Measurements from ENCODE around the gene SPRR4.

SPRR4 gene

GRCh38 chr1:152980676-152981075 is 10.2 kb downstream of the SPRR4 start:
- TF ChIP-seq CTCF (IDR thresholded peaks at IDR 0.05; ENCODE audit: low read depth, low read length): no peak
- DNase-seq (ENCODE audit: extremely low read depth, low read depth): no peak

- DNase-seq (ENCODE audit: extremely low read depth, low read depth): no peak
- TF ChIP-seq CTCF (IDR thresholded peaks at IDR 0.05; ENCODE audit: low read depth, low read length): no peak
Measured at GRCh38 chr1:152981146-152981871, 10.9 kb downstream of the SPRR4 start.

GRCh38 chr1:152982076-152982475 is 11.6 kb downstream of the SPRR4 start:
- no peak for TF ChIP-seq CTCF (IDR thresholded peaks at IDR 0.05; ENCODE audit: low read depth, low read length)
- DNase-seq (ENCODE audit: extremely low read depth, low read depth): no peak

DNA sequence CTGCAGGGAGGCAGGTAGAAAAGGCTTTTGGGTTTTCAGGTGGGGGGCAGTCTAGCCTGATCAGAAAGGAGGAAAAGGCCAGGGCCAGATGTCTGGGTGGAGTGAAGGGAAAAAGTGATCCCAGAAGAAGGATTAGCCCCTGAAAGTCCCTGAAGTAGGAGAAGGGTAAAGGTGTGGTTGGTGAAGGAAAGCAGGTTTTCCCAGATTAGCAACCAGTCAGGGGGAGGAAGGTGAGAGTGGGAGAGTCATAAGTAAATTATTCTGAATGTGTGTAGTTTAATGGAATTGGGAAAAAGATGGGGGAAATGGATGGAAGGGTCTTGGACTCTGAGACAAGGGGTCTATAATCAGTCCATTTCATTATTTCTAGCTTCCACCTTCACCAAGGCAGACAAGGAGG is 12.8 kb downstream of the SPRR4 start:
- no peak for TF ChIP-seq CTCF (IDR thresholded peaks at IDR 0.05; ENCODE audit: low read depth, low read length)
- no peak for DNase-seq (ENCODE audit: extremely low read depth, low read depth)

DNA sequence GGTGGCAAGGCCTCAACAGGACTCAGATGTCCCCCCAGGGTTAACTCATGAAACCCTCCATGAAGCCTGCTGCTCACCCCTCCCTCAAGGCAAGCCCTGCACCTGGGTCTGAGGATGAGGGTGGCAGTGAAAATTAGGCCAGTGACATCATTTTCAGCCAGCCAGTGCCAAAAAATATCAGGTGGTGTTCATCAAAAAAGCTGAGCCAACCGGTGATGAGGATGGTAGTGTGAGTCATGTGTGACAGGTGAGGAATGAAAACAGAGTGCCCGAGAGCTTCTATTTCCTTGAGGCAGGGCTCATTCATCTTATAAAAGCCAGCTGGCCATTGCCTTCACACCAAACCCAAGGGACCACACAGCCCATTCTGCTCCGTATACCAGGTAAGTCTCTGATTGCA is 13.3 kb downstream of the SPRR4 start, which contains the start of gene SPRR1A:
Gene SPRR1A (plus strand): TSS at position 339 of the 400 bp plus-strand sequence. CDS start 1,150 bp downstream, outside the sequence.
- TF ChIP-seq CTCF (IDR thresholded peaks at IDR 0.05; ENCODE audit: low read depth, low read length): no peak
- DNase-seq (ENCODE audit: extremely low read depth, low read depth): no peak

- no peak for TF ChIP-seq CTCF (IDR thresholded peaks at IDR 0.05; ENCODE audit: low read depth, low read length)
- no peak for DNase-seq (ENCODE audit: extremely low read depth, low read depth)
Measured at GRCh38 chr1:152986578-152986977, 16.1 kb downstream of the SPRR4 start.

DNA sequence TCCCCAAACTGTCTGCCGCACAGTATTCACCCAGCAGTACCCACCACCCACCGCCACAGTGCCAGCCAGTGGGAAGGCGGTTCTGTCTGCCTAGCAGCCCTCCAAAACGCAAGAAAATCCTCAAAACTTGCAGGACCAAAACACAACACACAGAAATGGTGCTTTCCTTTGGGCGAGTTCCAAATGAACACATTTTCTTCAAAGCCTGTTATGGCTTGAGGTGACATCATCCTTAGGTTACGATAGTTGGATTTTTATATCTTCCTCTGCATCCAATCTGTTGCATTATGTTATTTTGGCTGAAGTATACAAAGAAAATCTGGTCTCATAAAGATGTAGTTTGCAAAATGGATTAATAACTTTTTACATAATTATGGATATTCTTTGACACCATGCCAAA is 22.7 kb downstream of the SPRR4 start:
- no peak for TF ChIP-seq CTCF (IDR thresholded peaks at IDR 0.05; ENCODE audit: low read depth, low read length)
- no peak for DNase-seq (ENCODE audit: extremely low read depth, low read depth)

All from AG09319 (cell line).